NCI-H1694 treated with DMSO at 0.1 percent for 48 hours (cell line): Measurements from ENCODE around the gene PCBP3.
"Not testable (repeated sequence)": the region's sequence is repeated elsewhere in the genome, so short reads cannot be mapped to it uniquely, and the experiment has no call there.

Experiments
- DNase-seq: peaks from one replicate; lab custom pipeline; 2025; lab: John Stamatoyannopoulos, UW

The PCBP3 gene

GRCh38 chr21:45894450-45894825, 250.9 kb downstream of the PCBP3 start:
- DNase-seq, result no peak

GRCh38 chr21:45894906-45895777, 251.6 kb downstream of the PCBP3 start:
- DNase-seq, result no peak

GRCh38 chr21:45895778-45896370, 252.3 kb downstream of the PCBP3 start:
- no peak for DNase-seq

DNA sequence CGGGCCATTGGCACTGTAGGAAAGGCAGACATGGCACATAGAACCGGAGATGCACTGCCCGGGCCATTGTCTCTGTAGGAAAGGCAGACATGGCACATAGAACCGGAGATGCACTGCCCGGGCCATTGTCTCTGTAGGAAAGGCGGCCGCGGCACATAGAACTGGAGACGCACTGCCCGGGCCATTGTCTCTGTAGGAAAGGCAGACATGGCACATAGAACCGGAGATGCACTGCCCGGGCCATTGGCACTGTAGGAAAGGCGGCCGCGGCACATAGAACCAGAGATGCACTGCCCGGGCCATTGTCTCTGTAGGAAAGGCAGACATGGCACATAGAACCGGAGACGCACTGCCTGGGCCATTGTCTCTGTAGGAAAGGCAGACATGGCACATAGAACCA, 252.9 kb downstream of the PCBP3 start:
- DNase-seq, result not testable (repeated sequence)

DNA sequence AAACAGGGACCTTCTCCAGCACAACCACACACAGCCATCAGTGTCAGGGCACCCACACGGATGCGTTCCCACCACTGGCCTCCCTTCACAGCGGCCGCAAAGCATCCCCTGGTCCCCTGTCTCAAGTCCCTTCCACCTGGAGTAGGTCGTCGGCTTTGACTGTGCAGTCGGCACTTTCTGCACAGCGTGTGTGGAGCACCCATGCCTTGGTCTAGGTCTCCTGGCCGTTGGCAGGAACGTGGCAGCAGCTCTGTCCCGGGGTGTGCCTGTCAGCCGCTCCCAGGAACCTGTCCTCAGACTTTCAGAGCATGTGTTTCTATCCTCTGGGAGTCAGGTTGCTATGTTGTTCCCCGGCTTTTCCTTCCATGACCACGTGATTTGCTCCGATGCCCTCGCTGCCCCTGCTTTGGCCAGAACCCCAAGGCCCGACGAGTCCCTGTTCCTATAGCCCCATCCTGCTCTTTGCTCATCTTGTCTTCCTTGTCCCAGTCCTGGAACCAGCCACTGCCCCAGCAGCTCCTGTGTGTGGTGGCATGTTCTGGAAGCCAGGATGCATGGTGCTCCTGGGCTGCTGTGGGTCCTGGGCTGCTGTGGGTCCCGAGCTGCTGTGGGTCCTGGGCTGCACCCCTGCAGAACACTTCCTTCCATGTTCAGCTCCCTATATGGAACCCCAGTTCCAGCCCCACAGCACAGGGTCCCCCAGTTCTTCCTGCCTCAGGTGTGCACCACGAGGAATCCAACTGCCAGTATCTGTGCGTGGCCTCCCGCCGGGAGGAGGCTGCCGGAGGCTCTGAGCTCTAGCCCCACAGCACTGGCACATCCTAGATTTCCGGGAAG, 253.9 kb downstream of the PCBP3 start:
- no peak for DNase-seq

DNA sequence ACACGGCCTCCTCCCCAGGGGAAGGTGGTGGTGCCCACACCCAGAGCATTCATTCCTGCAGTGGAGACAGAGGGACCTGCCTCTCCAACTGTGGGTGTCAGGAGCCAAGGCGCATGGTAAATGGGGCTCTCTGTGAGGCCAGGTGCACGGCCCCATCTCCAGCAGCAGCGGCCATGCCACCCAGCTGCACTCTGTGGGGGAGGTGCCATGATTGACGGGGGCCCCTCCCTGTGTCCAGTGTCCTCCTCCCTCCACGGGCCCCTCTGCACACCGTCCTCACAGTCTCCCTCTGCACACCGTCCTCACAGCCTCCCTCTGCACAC, 254.5 kb downstream of the PCBP3 start:
- DNase-seq, result no peak

GRCh38 chr21:45898781-45899180, 255.3 kb downstream of the PCBP3 start:
- DNase-seq, result no peak

- no peak for DNase-seq
Observed at GRCh38 chr21:45899317-45900033, 255.9 kb downstream of the PCBP3 start.

DNA sequence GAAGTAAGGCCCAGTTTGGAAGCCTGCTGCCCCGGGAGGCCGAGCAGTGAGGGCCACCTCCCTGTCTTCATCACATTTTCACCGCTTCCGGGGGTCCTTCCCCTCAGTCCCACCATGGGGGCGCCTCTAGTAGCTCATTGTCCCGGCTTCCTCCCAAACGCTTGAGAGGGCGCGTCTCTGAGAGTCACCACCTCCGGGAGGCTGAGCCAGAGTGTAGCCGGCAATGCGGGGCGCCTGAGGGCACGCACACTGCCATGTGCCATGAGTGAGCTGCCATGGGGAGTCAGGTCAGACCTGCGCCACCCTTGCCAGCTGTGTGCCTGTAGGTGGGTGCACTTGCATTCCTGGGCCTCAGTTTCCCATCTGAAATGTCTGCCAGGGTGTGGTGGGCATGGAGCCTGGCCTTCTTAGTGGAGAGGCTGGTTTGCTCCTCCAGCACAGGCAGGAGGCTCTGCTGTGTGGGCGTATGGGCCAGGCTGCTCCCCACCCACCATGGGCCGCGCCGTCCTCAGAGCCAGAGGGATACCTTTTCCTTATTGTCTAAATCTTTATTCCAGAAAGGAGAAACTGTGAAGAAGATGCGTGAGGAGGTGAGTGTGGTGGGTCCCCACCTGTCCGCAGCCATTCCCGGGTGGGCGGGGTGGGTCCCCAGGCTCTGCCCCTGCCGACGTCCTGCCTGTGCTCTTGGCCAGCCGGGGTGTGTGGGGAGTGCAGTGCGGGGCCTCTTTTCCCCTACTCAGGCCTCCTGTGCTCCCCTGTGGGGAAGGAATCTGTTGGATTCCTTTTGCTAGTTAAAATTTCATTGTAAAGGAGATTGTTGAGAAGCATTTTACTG, 256.7 kb downstream of the PCBP3 start:
- no peak for DNase-seq

DNA sequence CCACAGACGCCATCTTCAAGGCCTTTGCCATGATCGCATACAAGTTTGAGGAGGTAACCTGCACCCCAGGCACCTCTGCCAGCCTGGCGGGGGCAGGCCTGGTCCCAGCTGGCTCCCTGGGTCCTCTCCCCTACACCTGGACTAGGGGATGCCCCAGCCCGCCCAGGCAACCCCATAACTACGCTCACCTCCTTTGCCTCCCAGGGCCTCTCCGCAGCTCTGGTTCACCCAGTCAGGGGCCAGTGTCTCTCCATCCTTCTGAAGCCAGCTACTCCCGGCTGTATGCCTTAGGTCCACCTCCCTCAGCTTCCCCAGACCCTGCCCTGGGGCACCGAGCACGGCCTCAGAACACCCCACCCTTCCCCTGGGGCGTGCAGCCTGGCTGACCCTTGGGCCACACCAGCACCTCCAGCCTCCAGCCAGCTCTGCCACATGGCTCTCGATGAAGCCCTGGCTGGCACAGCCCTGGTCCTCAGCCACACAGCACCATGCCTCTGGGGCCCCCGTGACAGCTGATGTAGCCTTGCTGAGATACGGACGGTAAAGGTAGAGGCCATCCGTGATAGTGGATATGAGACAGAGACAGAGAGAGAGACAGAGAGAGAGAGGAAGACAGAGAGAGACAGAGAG, 257.7 kb downstream of the PCBP3 start:
- no peak for DNase-seq

DNA sequence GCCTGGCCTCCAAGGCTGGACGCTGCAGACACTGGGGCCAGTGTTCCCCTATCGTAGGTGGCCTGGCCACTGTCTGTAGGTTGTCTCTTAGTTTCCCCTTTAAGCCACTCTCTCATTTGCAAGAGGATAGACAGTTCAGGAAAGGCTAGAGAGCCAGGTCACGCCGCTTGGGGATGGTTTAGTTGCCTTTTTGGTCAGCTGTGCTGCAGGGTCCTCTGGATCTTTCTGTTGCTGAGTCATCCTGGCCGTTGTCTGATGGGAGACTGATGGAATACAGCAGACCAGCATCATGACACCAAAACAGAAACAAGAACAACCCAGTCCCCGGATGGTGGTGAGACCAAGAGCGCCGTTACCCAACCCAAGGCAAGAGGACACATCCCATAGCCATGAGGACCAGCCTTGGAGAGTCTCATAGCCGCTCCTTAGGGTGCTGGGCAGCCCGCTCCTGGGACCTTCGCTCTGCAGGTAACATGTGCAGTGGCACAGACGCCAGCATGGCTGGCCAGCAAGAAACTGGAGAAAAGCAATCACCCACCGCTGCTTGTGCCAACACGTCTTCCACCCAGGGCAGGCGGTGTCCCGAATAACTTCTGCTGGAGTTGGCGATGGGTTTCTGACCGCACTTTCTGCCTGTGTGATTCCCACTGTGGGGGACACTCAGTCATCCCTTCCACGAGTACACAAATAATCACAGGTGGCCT, 258.9 kb downstream of the PCBP3 start:
- DNase-seq, result no peak

DNA sequence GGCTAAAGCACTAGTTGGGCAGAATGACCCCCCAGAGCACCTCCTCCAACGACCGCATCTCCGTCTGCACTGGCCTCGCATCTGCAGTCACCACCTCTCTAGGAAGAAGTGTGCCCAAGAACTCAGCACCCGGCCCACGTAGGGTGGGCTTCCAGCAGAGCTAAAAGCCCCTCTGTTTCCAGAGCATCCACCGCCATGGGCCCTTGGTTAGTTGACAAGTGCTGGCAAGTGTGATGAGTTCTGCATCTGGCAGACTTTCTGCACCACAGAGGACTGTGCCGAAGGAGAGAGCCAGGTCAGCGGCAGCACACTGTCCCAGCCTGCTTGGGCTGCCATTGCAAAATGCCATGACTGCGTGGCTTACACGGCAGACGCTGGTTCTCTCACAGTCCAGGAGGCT, 261.7 kb downstream of the PCBP3 start:
- DNase-seq, result no peak

GRCh38 chr21:45906196-45906805, 262.8 kb downstream of the PCBP3 start:
- no peak for DNase-seq

DNA sequence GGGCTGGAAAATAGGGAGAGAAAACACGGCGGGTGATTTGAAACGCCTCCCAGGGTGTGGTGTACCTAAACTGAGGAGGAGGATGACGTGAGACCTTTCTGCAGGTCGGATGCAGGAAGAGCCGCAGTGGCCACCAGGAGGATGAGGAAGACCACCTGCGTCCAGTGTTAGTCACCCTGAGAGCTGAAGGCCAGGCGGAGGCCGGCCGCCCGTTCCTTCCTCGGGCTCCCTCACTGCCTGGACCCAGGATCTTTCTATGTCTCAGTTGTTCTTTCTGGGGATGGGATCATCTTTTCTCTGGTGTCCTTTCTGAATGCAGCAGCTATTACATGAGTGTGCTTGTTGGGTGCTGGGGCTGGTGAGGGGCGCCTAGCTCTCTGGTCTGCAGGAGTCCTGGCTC, 263.3 kb downstream of the PCBP3 start:
- no peak for DNase-seq

DNA sequence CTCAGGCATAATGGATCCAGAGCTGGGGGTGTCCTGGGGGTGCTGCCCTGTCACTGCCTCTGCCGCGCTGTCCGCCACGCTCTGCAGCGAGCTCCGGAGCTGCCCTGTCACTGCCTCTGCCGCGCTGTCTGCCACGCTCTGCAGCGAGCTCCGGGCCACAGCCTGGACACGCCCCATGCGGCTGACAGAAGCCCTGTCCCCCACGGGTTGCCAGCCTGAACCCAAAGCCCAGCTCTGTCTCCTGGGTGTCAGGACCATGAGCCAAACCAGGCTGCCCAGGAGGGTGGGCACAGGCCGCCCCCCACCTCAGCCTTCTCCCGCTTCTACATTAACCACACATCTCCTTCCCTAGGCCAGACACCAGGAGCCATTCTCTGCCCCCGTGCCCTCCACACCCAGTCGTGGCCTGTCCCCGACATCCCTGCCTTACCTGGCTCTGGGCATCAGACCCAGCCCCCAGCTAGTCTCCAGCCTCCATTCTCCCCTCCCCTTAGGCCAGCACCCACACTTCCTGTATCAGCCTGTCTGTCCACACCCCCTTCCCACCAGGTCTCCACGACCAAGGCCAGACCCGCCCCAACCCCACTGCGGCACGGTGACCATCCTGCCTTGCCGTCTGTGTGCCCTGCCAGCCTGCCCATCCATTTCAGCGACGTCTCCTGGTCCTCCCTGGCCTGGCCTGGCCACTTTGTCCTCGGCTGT, 265.2 kb downstream of the PCBP3 start:
- DNase-seq, result no peak

DNA sequence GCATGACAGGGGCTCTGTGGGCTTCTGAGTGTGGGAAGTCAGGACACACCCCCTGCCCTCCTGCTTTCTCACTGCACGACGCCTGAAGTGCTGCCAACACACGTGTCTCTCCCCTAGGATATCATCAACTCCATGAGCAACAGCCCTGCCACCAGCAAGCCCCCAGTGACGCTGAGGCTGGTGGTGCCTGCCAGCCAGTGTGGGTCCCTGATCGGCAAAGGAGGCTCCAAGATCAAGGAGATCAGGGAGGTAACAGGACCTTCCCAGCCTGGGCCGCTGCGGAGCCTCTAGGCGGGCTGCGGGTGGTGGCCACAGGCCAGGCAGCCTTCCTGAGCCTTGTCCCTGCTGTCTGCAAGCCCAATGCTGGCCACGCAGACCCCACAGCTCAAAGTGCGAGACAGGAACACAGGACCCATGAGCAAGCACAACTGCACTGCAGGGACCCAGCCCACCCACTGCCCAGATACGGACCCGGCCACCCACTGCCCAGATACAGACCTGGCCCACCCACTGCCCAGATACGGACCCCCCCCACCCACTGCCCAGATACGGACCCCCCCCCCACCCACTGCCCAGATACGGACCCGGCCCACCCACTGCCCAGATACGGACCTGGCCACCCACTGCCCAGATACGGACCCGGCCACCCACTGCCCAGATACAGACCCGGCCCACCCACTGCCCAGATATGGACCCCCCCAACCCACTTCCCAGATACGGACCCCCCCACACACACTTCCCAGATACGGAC, 265.9 kb downstream of the PCBP3 start:
- no peak for DNase-seq

- no peak for DNase-seq
Observed at GRCh38 chr21:45910155-45910547, 266.6 kb downstream of the PCBP3 start.

DNA sequence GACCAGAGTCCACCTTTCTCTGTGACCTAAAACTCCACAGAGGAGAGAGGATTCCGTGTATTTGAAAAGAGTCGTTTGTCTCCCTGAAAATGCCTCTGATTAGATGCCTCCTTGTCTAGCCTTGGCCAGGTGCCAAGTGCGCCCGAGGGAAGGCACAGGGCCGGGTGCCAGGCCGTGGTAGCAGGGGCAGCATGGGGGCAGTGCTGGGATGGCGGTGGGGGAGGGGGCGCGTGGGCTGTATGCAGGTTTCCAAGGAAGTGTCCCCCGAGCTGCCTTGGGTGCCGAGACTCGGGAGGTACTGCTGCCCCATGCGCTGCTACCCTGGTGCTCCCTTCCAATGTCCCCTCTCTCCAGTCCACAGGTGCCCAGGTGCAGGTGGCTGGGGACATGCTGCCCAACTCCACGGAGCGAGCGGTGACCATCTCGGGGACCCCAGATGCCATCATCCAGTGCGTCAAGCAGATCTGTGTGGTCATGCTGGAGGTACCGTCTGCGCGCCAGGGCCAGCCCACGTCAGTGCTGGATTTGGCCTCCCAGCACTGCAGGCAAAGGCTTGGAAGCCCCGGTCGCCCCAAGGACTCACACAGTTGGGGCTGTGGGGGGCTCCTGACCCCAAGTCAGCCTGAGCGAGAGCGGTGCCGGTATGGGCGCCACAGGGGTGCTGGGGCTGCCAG, 267.2 kb downstream of the PCBP3 start:
- DNase-seq, result no peak
